Measurements from ENCODE around the gene JMJD8.
A peak's percentile ranks its signal among the peaks of the same experiment; 100 is the strongest.

The JMJD8 gene

DNA sequence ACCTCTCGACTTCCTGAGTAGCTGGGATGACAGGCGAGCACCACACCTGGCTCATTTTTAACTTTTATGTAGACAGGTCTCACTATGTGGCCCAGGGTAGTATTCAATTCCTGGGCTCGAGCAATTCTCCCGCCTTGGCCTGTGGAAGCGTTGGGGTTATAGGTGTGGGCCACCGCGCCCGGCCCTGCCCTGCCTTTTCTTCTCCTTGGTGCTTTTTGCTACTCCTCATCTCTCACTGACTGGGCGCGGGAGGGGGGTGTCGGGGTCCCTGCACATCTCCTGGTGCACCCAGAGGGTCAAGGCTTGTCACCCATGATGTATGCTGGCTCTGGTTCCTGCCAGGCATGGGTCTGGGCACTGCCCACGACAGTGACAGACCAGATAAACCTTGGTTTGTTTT, 39.6 kb downstream of the JMJD8 start:
- no peak overlapping the region for H3K4me3 ChIP-seq (ENCODE audit: low read depth, low read length)

GRCh38 chr16:643050-643368, 41.1 kb downstream of the JMJD8 start:
- H3K4me3 ChIP-seq (ENCODE audit: low read depth, low read length): no peak overlapping the region

DNA sequence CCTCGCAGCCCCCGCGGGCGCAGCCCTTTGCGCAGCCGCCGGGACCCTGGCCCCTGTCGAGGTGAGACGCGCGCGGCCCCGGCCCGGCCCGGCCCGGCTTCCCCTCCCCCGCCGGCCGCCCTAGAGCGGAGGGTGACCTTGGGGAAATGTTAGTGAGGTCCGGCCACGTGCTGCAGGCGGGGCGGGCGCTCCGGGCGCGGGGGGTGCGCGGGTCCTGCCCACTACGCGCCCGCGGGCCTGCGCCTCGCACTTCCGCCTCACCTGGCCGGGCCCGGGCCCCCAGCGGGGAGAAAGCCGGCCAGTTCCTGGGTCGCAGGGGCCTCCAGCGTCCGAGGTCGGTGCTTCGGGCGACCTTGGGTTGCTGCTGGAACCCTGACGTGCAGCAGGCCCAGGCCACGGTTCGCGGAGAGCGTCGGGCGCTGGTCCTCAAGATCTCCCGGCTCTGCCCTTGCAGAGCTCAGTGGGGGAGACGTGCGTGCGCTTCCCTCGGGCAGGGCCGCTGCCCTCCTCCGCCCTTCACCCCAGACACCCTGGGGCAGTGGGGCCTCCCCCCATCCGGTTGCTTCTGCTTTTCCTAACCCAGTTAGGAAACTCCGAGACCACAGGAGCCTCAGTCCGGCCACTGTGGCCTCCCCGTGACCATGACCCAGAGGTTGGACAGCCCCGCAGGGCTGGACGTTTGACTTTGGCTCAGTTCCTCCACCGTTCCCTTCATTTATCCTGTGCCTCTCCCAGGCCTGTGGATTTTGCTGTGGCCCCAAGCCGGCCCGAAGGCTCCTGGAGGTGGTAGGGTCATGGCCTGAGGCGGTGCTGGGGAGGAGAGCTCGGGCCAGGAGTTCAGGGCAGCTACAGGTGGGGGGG, 41.7 kb downstream of the JMJD8 start:
- H3K4me3 ChIP-seq (ENCODE audit: low read depth, low read length): peak overlapping the region; percentile 52

- peak within 1 kb of the TSS; percentile 52 for H3K4me3 ChIP-seq (ENCODE audit: low read depth, low read length)
These were observed 42.6 kb downstream of the JMJD8 start, which contains the start of gene MCRIP2 for GRCh38 chr16:641326-642188. TSS of gene MCRIP2 (plus strand) at chr16:641828. CDS start at chr16:641992, 164 bp downstream.

- H3K4me3 ChIP-seq (ENCODE audit: low read depth, low read length): no peak overlapping the region
These were observed 43.5 kb downstream of the JMJD8 start for GRCh38 chr16:640614-641013.

DNA sequence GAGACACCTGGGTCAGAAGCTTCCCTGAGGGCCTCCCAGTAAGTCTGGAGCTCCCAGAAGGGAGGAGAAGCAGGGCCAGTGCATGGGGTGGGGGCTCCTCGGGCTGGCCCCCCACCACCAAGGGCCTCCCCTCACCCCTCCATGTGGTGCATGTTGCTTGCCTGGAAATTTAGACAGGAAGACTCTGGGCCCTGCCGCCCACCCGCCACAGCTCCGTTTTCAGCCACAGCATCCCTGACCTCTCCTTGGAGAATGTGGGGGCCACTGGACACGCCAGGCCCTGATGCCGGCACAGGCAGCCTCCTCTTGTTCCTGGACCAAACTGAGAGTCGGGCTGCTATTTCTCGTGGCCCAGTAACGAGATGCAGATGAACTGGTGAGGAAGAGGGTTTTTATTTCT, 45.3 kb downstream of the JMJD8 start:
- H3K4me3 ChIP-seq (ENCODE audit: low read depth, low read length): no peak overlapping the region

- no peak overlapping the region for H3K4me3 ChIP-seq (ENCODE audit: low read depth, low read length)
These were observed 46.0 kb downstream of the JMJD8 start for GRCh38 chr16:638034-638543.

- peak overlapping the region; percentile 72 for H3K4me3 ChIP-seq (ENCODE audit: low read depth, low read length)
These were observed 46.8 kb downstream of the JMJD8 start for GRCh38 chr16:637081-638018.

DNA sequence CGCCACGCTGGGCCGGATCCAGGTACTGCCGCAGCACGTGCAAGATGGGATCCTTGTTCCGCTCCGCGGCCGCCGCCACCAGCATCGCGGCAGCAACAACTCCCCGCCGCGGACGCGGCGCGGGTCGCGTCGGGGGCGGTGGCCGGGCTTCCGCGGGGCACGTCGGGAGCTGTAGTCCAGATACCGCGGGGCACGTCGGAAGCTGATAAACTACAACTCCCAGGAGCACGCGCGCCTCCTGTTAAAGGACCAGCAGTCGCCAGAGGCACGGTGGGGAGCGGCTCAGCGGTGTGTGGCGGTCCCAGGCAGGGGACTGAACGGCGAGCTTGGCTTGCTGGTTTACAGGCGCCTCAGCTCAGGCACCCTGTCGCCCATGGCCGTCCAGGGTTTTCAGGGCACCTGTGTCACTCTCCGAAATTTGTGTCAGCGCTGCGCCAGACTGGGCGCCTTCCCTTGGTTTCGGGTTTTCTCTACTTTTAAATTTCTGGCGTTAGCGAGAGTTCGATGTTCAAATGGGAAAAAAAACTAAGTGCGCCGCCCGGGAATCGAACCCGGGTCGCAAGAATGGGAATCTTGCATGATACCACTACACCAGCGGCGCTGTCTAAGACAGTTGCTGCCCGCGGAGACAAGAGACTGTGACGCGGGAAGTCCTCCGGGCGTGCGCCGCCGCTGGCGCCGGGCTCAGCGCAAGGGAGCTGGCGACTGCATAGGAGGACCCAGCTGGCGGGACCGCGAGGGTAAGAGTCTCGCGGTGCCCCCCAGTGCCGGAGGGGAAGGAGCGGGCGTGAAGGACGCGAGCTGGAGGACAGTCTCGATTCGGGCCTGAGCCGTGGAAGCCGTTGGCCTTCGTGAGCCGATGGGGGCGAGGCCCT, 47.7 kb downstream of the JMJD8 start, which contains the start of gene METTL26:
METTL26 (minus strand) TSS at position 100 of the 875 bp plus-strand sequence; CDS start at position 85, 15 bp downstream.
- peak within 1 kb of the TSS; percentile 72 for H3K4me3 ChIP-seq (ENCODE audit: low read depth, low read length)

DNA sequence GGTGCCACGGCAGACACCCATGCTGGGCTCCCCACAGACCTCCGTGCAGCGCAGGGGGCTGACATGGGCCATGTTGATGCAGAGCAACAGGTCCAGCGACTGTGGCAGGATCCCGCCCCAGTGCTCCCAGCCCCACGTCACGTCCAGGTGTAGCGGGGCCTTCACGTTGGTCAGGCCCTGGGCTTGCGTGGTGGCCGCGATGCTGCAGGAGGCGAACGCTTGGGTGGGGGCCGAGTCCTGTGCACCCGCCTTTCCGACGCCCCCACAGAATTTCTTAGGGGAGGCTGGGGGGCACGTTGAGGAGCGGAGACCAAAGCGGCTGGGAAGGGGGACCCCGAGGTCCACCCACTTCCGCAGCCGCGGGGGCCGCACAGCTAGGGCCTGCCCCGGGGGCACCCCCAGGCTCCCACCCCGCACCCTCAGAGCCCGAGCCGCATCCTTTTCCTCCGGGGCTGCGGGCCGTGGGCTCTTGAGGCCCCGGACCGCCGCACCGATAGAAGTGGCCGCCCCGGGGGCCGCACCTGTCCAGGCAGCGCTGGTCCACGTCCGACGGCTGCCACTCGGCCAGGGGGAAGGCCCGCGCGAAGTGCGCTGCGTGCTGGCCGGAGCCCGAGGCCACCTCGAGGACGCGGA, 48.4 kb downstream of the JMJD8 start:
- H3K4me3 ChIP-seq (ENCODE audit: low read depth, low read length): peak overlapping the region; percentile 72

DNA sequence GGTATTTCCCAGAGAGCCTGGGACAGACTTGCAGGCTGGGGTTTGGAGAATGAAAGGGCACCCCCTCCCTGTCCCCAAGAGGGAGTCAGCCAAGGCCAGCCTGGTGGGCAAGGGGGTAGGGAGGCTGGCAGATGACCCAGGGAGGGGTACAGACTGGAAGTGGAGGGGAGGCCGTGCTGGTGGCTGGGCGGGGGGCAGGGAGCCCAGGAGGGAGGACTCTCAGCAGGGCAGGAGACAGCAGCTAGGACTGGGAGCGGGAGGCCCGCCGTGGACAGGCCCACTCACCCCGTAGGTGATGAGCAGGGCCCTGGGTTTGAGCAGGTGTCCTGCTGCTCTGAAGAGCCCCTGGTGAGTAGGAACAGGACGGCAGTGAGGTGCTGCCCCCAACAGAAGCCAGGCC, 49.1 kb downstream of the JMJD8 start:
- H3K4me3 ChIP-seq (ENCODE audit: low read depth, low read length): no peak overlapping the region

- H3K4me3 ChIP-seq (ENCODE audit: low read depth, low read length): no peak overlapping the region
These were observed 50.0 kb downstream of the JMJD8 start for GRCh38 chr16:634051-634670.

DNA sequence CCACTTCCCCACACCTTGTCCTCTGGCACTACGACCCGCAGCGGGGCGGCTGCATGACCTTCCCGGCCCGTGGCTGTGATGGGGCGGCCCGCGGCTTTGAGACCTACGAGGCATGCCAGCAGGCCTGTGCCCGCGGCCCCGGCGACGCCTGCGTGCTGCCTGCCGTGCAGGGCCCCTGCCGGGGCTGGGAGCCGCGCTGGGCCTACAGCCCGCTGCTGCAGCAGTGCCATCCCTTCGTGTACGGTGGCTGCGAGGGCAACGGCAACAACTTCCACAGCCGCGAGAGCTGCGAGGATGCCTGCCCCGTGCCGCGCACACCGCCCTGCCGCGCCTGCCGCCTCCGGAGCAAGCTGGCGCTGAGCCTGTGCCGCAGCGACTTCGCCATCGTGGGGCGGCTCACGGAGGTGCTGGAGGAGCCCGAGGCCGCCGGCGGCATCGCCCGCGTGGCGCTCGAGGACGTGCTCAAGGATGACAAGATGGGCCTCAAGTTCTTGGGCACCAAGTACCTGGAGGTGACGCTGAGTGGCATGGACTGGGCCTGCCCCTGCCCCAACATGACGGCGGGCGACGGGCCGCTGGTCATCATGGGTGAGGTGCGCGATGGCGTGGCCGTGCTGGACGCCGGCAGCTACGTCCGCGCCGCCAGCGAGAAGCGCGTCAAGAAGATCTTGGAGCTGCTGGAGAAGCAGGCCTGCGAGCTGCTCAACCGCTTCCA, 50.6 kb downstream of the JMJD8 start:
- no peak overlapping the region for H3K4me3 ChIP-seq (ENCODE audit: low read depth, low read length)

DNA sequence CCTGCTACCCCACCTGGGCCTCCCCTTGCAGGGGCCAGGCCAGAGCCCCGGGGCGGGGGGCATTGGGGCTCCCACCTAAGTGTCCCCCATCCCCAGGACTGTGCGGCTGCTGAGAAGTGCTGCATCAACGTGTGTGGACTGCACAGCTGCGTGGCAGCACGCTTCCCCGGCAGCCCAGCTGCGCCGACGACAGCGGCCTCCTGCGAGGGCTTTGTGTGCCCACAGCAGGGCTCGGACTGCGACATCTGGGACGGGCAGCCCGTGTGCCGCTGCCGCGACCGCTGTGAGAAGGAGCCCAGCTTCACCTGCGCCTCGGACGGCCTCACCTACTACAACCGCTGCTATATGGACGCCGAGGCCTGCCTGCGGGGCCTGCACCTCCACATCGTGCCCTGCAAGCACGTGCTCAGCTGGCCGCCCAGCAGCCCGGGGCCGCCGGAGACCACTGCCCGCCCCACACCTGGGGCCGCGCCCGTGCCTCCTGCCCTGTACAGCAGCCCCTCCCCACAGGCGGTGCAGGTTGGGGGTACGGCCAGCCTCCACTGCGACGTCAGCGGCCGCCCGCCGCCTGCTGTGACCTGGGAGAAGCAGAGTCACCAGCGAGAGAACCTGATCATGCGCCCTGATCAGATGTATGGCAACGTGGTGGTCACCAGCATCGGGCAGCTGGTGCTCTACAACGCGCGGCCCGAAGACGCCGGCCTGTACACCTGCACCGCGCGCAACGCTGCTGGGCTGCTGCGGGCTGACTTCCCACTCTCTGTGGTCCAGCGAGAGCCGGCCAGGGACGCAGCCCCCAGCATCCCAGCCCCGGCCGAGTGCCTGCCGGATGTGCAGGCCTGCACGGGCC, 51.4 kb downstream of the JMJD8 start:
- no peak overlapping the region for H3K4me3 ChIP-seq (ENCODE audit: low read depth, low read length)

DNA sequence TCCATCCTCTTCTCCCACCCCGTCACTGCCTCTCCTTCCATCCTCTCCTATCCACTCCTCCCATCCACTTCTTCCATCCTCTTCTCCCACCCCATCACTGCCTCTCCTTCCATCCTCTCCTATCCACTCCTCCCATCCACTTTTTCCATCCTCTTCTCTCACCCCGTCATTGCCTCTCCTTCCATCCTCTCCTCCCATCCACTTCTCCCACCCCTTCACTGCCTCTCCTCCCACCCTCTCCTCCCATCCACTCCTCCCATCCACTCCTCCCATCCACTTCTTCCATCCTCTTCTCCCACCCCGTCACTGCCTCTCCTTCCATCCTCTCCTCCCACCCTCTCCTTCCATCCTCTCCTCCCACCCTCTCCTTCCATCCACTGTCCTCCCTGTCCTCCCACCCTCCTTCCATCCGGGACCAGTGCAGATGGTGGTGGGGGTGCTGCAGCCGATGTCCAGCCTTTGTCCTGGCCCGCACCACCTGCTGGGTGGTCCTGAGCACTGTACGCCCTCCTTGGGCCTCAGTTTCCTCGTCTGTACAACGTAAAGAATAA, 52.3 kb downstream of the JMJD8 start:
- no peak overlapping the region for H3K4me3 ChIP-seq (ENCODE audit: low read depth, low read length)
